Ascending aorta (tissue), 2 donors: ENCODE data around the gene ZMYND12. TPM values are rescaled to one million over a fixed set of nuclear protein-coding genes. Genes with fewer than 3 reads are reported as not detected.

Source experiments
- DNase-seq, 2 donors: peaks; one replicate each; pipeline ENCODE4 v3.0.0-alpha.2; 2019; ENCODE audit warnings: low spot score in 2 of 2
- H3K27ac ChIP-seq, 2 donors: fragments of 200-600 bp; sonication (generic); one replicate each; pipeline ENCODE4 v1.5.1; 2016 to 2017; ENCODE audit warnings: mild to moderate bottlenecking in 1 of 2
- H3K27me3 ChIP-seq: fragments of 200-600 bp; sonication (generic); one replicate; pipeline ENCODE4 v1.5.1; 2017
- H3K36me3 ChIP-seq, 2 donors: fragments of 200-600 bp; sonication (generic); one replicate each; pipeline ENCODE4 v1.5.1; 2016
- H3K4me1 ChIP-seq, 2 donors: fragments of 200-600 bp; sonication (generic); one replicate each; pipeline ENCODE4 v1.5.1; 2016 to 2017; ENCODE audit warnings: mild to moderate bottlenecking in 1 of 2
- H3K4me3 ChIP-seq, 2 donors: fragments of 200-600 bp; sonication (generic); one replicate each; pipeline ENCODE4 v1.5.1; 2016 to 2017; ENCODE audit warnings: mild to moderate bottlenecking in 1 of 2
- H3K9me3 ChIP-seq, 2 donors: fragments of 200-600 bp; sonication (generic); one replicate each; pipeline ENCODE4 v1.5.1; 2016
- CTCF ChIP-seq, 3 experiments: fragments of 200-600 bp in 2 of 3; fragments of 450-650 bp in 1 of 3; sonication (generic) in 2 of 3; IDR thresholded peaks; one replicate each; pipeline ENCODE4 v1.5.1; 2016 to 2019; ENCODE audit warnings: antibody characterized with exemption in 3 of 3, mild to moderate bottlenecking in 1 of 3, moderate library complexity in 1 of 3
- intact Hi-C: fragments of 100-400 bp; cut with DNase I; formaldehyde crosslinking; loops from one replicate; pipeline ENCODE4 v1.15.1; 2023
- total RNA-seq: library from RNA; depleted of rRNA; stranded (reverse); fragments of >200 nt; gene quantifications from one replicate; pipeline ENCODE4 v1.1.0, GENCODE V29; 2016

Gene ZMYND12
- total RNA-seq, 1 donor from 2014 or later: not detected

GRCh38 chr1:42430286-42431135, 25.3 kb downstream of the ZMYND12 start:
- no peaks in the 10 kb centered on the region for H3K4me1 ChIP-seq
- intact Hi-C loops: no loop called here
- no peaks in the 10 kb centered on the region for H3K36me3 ChIP-seq
- no peak for DNase-seq
- TF ChIP-seq CTCF (IDR thresholded peaks at IDR 0.05): no peak
- H3K27me3 ChIP-seq: no peaks in the 10 kb centered on the region
- no peak overlapping the region for H3K27ac ChIP-seq
- H3K4me3 ChIP-seq: no peak overlapping the region
- no peaks in the 10 kb centered on the region for H3K9me3 ChIP-seq

GRCh38 chr1:42429603-42430002, 26.2 kb downstream of the ZMYND12 start:
- no peak for TF ChIP-seq CTCF (IDR thresholded peaks at IDR 0.05)
- no peaks in the 10 kb centered on the region for H3K36me3 ChIP-seq
- intact Hi-C loops: no loop called here

GRCh38 chr1:42427240-42427639, 28.6 kb downstream of the ZMYND12 start:
- intact Hi-C loops: no loop called here
- no peak overlapping the region for H3K27ac ChIP-seq
- no peak for TF ChIP-seq CTCF (IDR thresholded peaks at IDR 0.05)
- H3K36me3 ChIP-seq: no peaks in the 10 kb centered on the region
- H3K27me3 ChIP-seq: no peaks in the 10 kb centered on the region
- H3K4me1 ChIP-seq: no peaks in the 10 kb centered on the region
- no peak for DNase-seq
- no peak overlapping the region for H3K4me3 ChIP-seq
- no peaks in the 10 kb centered on the region for H3K9me3 ChIP-seq

More at GRCh38 chr1:42429603-42430002, 26.2 kb downstream of the ZMYND12 start:
- Histone ChIP-seq H3K9me3 (no peaks in the 10 kb centered on the region), H3K4me1 (no peaks in the 10 kb centered on the region), H3K4me3 (no peak overlapping the region), H3K27me3 (no peaks in the 10 kb centered on the region), H3K27ac (no peak overlapping the region)
- DNase-seq: no peak

GRCh38 chr1:42424201-42424600, 31.6 kb downstream of the ZMYND12 start:
- Histone ChIP-seq H3K4me3 (no peak overlapping the region), H3K36me3 (no peaks in the 10 kb centered on the region), H3K4me1 (no peaks in the 10 kb centered on the region), H3K9me3 (no peaks in the 10 kb centered on the region), H3K27me3 (no peaks in the 10 kb centered on the region), H3K27ac (no peak overlapping the region)
- intact Hi-C loops: no loop called here
- no peak for TF ChIP-seq CTCF (IDR thresholded peaks at IDR 0.05)
- no peak for DNase-seq

GRCh38 chr1:42423681-42424080, 32.1 kb downstream of the ZMYND12 start:
- Histone ChIP-seq H3K36me3 (no peaks in the 10 kb centered on the region), H3K27me3 (no peaks in the 10 kb centered on the region), H3K4me1 (no peaks in the 10 kb centered on the region), H3K9me3 (no peaks in the 10 kb centered on the region), H3K4me3 (no peak overlapping the region), H3K27ac (no peak overlapping the region)
- intact Hi-C loops: no loop called here
- TF ChIP-seq CTCF (IDR thresholded peaks at IDR 0.05): no peak
- DNase-seq: no peak
